ENCODE data around the gene RBMX2. TPM values are rescaled to one million over a fixed set of nuclear protein-coding genes. Genes with fewer than 3 reads are reported as not detected.

Gene RBMX2
- polyA plus RNA-seq, 2 of the 4 experiments (the other 2 are of a cell fraction), result 31.0 to 34.5 TPM

DNA sequence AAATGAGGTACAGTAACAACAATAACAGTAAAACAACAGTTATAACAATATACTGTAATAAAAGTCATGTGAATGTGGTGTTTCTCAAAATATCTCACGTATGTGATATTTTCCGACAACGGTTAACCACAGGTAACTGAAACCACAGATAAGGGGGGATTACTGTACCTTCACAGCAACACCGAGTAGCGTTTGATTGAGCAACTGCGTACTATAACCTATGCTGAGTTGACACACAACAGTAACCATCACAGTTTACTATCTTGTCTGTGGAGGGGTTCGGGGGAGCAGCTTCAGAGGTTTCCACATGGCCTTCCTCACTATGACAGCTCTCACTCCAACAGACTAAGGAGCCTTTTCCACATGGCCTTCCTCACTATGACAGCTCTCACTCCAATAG is 13.4 kb downstream of the RBMX2 start:
- Histone ChIP-seq H3K27ac (no peak overlapping the region), H3K4me2 (no peak overlapping the region), H3K4me1 (no peaks in the 10 kb centered on the region), H3K4me3 (no peak overlapping the region), H3K9me3 (no peaks in the 10 kb centered on the region)
- DNase-seq (ENCODE audit: low read depth in 1 of 2, low spot score in 1 of 2), result no peak
- ATAC-seq, result no peak
- FAIRE-seq, result no peak
- 86% methylated on average over 7 of the region's 7 CpGs for WGBS (ENCODE audit: missing lambda C conversion rate)
- no peak for TF ChIP-seq BCL3 (IDR thresholded peaks at IDR 0.05)
- TF ChIP-seq FOSL2 (IDR thresholded peaks at IDR 0.05), result no peak
- no peak for TF ChIP-seq FOSL2 (CRISPR knock-in tag; IDR thresholded peaks at IDR 0.05)
- TF ChIP-seq, protein P1, sequence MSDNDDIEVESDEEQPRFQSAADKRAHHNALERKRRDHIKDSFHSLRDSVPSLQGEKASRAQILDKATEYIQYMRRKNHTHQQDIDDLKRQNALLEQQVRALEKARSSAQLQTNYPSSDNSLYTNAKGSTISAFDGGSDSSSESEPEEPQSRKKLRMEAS (IDR thresholded peaks at IDR 0.05), result no peak
- no peak for TF ChIP-seq HES2 (IDR thresholded peaks at IDR 0.05)
- no peak for TF ChIP-seq CHD2 (IDR thresholded peaks at IDR 0.05; ENCODE audit: low read length, partially characterized antibody)
- TF ChIP-seq NFE2L2 (conservative IDR thresholded peaks at IDR 0.05; ENCODE audit: low read length), result no peak
- TF ChIP-seq POLR2A (IDR thresholded peaks at IDR 0.05; ENCODE audit: low read length), result no peak
- no peak for TF ChIP-seq FOSB (CRISPR knock-in tag; IDR thresholded peaks at IDR 0.05)
- TF ChIP-seq, protein P2, sequence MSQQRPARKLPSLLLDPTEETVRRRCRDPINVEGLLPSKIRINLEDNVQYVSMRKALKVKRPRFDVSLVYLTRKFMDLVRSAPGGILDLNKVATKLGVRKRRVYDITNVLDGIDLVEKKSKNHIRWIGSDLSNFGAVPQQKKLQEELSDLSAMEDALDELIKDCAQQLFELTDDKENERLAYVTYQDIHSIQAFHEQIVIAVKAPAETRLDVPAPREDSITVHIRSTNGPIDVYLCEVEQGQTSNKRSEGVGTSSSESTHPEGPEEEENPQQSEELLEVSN (IDR thresholded peaks at IDR 0.05; ENCODE audit: borderline replicate concordance, low read depth), result no peak
- ChIA-PET POLR2A (no interaction called here), CTCF (no interaction called here)

DNA sequence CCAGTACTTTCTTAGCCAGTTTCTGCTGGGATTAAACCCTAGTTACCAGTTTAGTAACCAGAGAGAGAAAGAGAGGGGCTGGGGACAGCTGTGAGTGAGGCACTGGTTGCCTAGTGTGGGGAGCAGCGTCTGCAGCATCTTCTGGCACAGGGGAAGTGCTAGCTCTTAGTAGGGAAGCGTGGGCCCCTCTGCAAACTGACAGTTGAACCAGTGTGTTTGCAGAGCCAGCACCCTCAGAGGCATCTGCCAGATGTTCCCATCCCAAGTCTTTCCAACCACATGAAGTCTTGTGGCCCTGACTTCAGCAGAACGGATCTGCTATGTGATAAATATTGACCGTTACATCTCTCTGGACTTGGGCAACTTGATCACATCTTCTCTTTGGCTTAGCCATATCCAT is 15.0 kb downstream of the RBMX2 start:
- WGBS (ENCODE audit: missing lambda C conversion rate), result 69% methylated on average over 4 of the region's 4 CpGs
- no peaks in the 10 kb centered on the region for H3K9me3 ChIP-seq
- CTCF ChIA-PET, result no interaction called here

GRCh38 chrX:130418066-130418465 is 16.3 kb downstream of the RBMX2 start:
- FAIRE-seq (peak; percentile 54), DNase-seq (ENCODE audit: low read depth in 1 of 2, low spot score in 1 of 2) (no peak), ATAC-seq (no peak)
- TF ChIP-seq RCOR1 (IDR thresholded peaks at IDR 0.05; ENCODE audit: low read depth, low read length), result no peak
- no peak overlapping the region for H3K4me2 ChIP-seq
- no peak overlapping the region for H3K27ac ChIP-seq
- ChIA-PET CTCF (no interaction called here), POLR2A (no interaction called here)
- H3K4me3 ChIP-seq, result no peak overlapping the region
- no peaks in the 10 kb centered on the region for H3K9me3 ChIP-seq
- H3K4me1 ChIP-seq, result no peaks in the 10 kb centered on the region
- 44% methylated on average over 2 of the region's 2 CpGs for WGBS (ENCODE audit: missing lambda C conversion rate)

More for the DNA sequence above, 15.0 kb downstream of the RBMX2 start:
- no peak for DNase-seq (ENCODE audit: low read depth in 1 of 2, low spot score in 1 of 2)
- no peak for TF ChIP-seq SMC3 (IDR thresholded peaks at IDR 0.05)
- TF ChIP-seq ESRRA (IDR thresholded peaks at IDR 0.05; ENCODE audit: borderline replicate concordance, low read length), result no peak
- TF ChIP-seq CHD2 (IDR thresholded peaks at IDR 0.05; ENCODE audit: low read length, partially characterized antibody), result no peak
- no peak for TF ChIP-seq SREBF2 (IDR thresholded peaks at IDR 0.05)
- TF ChIP-seq HOXA7 (CRISPR knock-in tag; IDR thresholded peaks at IDR 0.05), result no peak
- no peak for TF ChIP-seq KDM5A (IDR thresholded peaks at IDR 0.05)
- no peak for TF ChIP-seq ZFP36 (IDR thresholded peaks at IDR 0.05; ENCODE audit: borderline replicate concordance, partially characterized antibody)
- TF ChIP-seq FOSL2 (IDR thresholded peaks at IDR 0.05), result no peak
- TF ChIP-seq FOSL2 (CRISPR knock-in tag; IDR thresholded peaks at IDR 0.05), result no peak
- no peak for TF ChIP-seq POLR2AphosphoS2 (conservative IDR thresholded peaks at IDR 0.05; ENCODE audit: low read length)
- no peak for TF ChIP-seq TFCP2L1 (CRISPR knock-in tag; IDR thresholded peaks at IDR 0.05)
- no peak for TF ChIP-seq ATOH8 (CRISPR knock-in tag; IDR thresholded peaks at IDR 0.05; ENCODE audit: low read depth)
- TF ChIP-seq NFE2L2 (conservative IDR thresholded peaks at IDR 0.05; ENCODE audit: low read length), result no peak
- TF ChIP-seq, protein P2 (IDR thresholded peaks at IDR 0.05; ENCODE audit: borderline replicate concordance, low read depth), result no peak
- TF ChIP-seq BHLHE40 (IDR thresholded peaks at IDR 0.05; ENCODE audit: low read depth, low read length), result no peak
- TF ChIP-seq, protein P3, sequence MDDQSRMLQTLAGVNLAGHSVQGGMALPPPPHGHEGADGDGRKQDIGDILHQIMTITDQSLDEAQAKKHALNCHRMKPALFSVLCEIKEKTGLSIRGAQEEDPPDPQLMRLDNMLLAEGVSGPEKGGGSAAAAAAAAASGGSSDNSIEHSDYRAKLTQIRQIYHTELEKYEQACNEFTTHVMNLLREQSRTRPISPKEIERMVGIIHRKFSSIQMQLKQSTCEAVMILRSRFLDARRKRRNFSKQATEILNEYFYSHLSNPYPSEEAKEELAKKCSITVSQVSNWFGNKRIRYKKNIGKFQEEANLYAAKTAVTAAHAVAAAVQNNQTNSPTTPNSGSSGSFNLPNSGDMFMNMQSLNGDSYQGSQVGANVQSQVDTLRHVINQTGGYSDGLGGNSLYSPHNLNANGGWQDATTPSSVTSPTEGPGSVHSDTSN (IDR thresholded peaks at IDR 0.05), result no peak
- no peak for TF ChIP-seq EHMT2 (IDR thresholded peaks at IDR 0.05; ENCODE audit: low read depth)
- H3K4me3 ChIP-seq, result no peak overlapping the region
- no peak overlapping the region for H3K4me2 ChIP-seq
- FAIRE-seq, result no peak
- no peak overlapping the region for H3K27ac ChIP-seq
- POLR2A ChIA-PET, result no interaction called here
- no peak for ATAC-seq
- no peaks in the 10 kb centered on the region for H3K4me1 ChIP-seq
